Stimulated activated CD4-positive, alpha-beta T cell treated with anti-CD3 and anti-CD28 coated beads, Interleukin-2, amount 100 ng/mL, for 48 hours (primary cell): ENCODE measurements around the gene MSLN.
A peak's percentile ranks its signal among the peaks of the same experiment; 100 is the strongest.

ENCODE experiments used
- DNase-seq, 2 donors: peaks; one replicate each; pipeline ENCODE4 v3.0.0-alpha.2; 2020

Gene MSLN

DNA sequence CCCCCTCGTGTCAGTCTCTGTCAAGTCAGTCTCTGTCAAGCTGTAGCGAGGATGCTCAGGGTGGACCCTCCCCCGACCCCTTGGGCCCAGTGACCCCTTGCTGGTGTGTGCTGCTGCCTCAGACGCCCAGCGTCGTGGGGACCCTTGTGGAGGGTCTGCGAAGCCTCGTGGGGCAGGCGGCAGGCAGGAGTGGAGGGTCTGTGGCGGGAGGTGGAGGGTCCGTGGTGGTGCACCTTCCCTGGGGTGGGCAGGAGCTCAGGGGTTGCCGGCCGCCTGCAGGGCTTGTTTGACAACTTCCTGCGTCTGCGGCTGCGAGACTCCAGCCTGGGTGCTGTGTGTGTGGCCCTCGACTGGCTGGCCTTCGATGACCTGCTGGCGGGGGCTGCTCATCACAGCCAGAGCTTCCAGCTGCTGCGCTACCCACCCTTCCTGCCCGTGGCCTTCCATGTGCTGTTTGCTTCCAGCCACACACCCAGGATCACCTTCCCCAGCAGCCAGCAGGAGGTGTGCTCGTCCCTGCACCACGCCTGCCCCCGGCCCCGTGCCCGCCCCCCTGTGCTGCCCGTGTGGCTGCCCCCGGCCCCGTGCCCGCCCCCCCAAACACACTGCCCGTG, 34.4 kb downstream of the MSLN start:
- no peak for DNase-seq

- DNase-seq, result no peak
These were observed 35.2 kb downstream of the MSLN start for GRCh38 chr16:795580-796229.

GRCh38 chr16:796296-797119, 36.0 kb downstream of the MSLN start:
- DNase-seq, result no peak

DNA sequence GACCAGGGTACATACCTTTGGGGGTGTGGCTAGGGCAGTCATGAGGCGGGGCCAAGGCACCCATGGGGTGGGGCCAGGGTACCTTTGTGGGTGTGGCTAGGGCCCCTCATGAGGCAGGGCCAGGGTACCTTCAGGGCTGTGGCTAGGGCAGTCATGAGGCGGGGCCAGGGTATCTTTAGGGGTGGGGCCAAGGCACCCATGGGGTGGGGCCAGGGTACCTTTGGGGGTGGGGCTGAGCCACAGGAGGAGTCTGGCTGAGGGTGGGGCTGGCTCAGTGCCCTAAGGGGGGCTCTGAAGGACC, 36.5 kb downstream of the MSLN start:
- DNase-seq, result peak in 1 of 2 donors; percentile 32

GRCh38 chr16:797686-798085, 37.2 kb downstream of the MSLN start:
- DNase-seq, result no peak

GRCh38 chr16:798666-799065, 38.1 kb downstream of the MSLN start:
- DNase-seq, result no peak

- no peak for DNase-seq
These were observed 38.8 kb downstream of the MSLN start for GRCh38 chr16:799111-799947.

GRCh38 chr16:799948-800833, 39.7 kb downstream of the MSLN start, which contains the start of gene GNG13:
TSS of gene GNG13 (minus strand) at chr16:800734. CDS start at chr16:799077, 1,657 bp downstream.
- DNase-seq, result no peak

- DNase-seq, result no peak
These were observed 40.4 kb downstream of the MSLN start for GRCh38 chr16:800834-801511.

- DNase-seq, result no peak
These were observed 41.2 kb downstream of the MSLN start for GRCh38 chr16:801584-802363.

DNA sequence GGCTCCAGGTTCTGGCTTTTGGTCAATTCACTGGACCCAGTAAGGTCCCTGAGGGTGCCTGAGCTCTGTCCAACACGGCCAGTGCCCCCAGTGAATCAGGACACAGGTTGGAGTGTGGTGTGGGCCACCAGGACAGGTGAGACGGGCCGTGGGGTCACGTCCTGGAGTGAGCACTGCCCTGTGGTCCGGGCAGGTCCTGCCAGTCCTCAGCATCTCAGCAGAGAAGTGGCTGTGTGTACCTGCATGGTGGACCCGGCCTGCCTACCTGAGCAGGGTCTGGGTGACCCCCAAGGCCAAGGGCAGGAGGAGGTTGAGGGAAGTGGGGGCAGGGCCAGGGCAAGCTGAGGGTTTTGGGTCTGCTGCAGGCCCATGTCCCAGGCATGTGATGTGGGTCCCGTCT, 41.9 kb downstream of the MSLN start:
- DNase-seq, result no peak

DNA sequence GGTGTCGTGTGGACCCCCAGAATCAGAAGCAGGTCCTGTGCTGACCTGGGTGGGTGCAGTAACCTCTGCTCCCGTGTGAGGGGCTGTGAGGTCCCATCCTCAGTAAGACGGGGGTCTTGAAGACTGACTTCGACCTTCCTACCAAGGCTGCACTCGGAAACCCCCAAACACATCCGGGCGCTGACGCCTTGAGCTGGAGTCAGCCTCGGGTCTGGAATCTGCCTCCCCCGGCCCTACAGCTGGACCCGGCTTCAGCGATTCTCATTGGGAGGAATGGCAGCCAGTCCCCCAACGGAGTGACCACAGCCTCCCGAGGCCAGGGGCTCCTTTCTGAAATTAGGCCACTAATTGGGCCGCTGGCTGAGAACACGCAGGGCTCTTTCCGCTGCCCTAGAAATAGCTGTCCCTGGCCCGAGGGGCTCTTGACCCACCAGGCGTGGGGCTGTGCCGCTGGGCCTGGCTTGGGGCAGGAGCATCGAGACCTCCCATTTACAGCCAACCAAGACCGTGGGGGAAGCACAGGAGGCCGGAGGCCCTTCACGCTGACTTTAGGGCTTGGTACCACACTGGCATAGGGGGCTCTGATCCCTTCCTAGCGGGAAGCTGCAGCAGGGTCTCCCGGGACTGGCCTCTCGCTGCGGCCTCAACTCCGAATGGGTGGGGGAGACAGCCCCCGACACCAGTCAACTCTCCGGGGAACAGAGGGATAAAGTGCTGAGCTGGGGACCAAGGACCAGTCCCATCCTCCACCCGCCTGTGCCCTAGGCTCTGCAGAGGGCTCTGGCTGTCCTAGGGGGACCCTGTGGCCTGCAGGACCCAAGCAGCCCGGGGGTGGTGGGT, 42.6 kb downstream of the MSLN start:
- no peak for DNase-seq

DNA sequence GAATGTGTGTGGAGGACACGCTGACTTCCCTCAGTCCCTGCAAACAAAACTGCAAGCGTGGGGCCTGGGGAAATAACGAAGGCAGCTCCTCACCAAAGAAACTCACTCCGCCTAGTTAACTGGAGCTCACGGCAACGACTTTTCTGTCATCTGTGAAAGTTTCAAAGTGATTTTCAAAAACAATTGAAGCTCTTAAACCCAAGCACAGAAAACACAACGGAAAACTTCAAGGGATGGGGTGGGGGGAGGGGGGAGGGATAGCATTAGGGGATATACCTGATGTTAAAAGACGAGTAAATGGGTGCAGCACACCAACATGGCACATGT, 43.2 kb downstream of the MSLN start:
- no peak for DNase-seq

DNA sequence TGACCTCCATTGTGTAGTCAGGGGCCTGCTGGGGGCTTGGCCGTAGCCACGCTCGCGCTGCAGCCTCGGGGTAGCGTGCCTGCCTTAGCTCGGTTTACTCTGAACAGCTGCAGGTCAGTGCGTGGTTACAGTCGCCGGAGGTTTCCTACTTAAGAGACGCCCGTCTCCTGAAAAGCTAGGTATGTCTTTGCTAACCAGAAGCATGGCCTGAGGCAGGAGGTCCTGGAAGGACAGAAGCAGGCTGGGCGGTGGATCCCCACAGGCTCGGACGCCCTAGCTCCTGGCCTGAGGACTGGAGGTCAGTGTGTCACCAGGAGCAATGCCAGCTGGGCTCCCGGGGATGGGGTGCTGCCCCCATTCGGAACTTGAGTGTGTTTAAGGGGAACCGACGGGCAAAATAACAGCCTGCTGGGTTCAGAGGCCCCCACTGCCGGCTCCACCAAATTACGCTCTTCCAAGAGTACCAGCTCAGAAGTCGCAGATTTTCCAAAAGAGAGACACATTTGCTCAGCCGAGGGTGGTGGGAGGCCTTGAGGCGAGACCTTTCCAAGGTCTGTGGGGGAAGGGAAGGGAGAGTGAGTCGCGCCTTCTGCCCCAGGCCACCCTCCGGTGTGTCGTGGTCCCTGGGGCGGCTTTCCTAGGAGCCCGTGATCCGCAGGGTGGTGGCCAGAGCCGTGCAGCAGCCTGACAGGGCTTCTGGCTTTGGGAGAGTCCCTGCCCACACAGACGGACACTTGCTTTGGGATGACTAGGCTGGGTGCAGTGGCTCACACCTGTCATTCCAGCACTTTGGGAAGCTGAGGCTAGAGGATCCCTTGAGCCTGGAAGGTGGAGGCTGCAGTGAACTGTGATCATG, 43.9 kb downstream of the MSLN start:
- no peak for DNase-seq

- no peak for DNase-seq
These were observed 44.9 kb downstream of the MSLN start for GRCh38 chr16:805474-805873.

- DNase-seq, result peak; percentile 78 to 89
These were observed 47.0 kb downstream of the MSLN start for GRCh38 chr16:807347-808084.

DNA sequence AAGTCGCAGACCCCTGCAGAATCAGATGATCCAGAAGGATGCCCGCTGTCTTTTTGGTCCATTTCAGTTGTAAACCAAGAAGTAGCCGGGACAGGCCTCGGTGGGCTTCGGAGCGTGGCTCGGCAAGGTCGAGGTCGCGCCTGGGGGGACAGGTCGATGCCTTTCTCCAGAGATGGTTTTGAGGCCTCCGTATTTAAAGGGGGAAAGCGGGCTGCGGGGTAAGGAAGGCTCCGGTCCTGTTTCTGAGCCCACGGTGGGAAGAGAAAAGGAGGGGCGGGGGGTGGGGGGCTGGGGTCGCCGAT, 47.5 kb downstream of the MSLN start:
- DNase-seq, result no peak

DNA sequence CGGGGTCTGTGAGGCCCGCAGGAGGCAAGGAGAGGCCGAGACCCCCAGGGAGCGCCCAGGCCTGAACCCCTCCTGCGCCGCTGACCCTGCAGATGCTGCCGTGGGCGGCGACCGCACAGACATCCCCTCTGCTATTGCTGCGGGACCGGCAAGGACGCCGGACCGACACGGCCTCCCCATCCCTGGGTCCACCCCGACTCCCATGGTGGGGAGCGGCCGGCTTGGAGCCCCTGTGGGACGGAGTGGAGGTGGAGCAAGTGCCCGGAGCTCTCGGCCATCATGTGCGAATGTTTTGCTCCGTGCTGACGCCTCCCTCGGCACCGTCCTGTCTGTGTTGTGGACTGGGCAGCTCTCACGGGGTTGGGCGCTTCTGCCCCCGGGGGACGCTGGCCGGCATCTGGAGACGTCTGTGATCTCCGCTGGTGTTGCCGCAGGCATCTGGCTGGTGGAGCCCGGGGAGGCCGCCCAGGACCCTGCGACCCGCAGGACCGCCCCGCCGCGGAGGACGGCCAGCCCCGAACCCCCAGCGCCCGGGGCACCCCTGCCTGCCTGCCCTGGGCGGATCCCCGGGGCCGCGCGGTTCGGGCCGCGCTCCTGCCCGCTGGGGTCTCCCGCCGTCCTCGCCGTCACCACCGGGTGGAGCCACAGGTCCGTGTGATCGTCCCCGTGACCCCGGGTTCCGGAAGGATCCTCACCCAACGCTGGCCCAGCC, 52.8 kb downstream of the MSLN start:
- peak; percentile 54 to 63 for DNase-seq
